ENCODE results near the gene RAP1GAP.

The RAP1GAP gene

GRCh38 chr1:21613072-21613867 lies 55.9 kb downstream of the RAP1GAP start:
- H3K27me3 ChIP-seq (replicated peaks; ENCODE audit: insufficient read depth, low read length) = peaks cover 45% of the 10 kb centered on the region
- no peak overlapping the region for H3K27ac ChIP-seq (ENCODE audit: low read length)
- no peak overlapping the region for H2AFZ ChIP-seq (ENCODE audit: low read length)
- TF ChIP-seq CTCF (IDR thresholded peaks at IDR 0.05; ENCODE audit: low read length) = no peak
- no peak for TF ChIP-seq EZH2 (optimal IDR thresholded peaks at IDR 0.05; ENCODE audit: low read depth, low read length)
- no peak for TF ChIP-seq EZH2phosphoT487 (IDR thresholded peaks at IDR 0.05; ENCODE audit: low read length)
- no peaks in the 10 kb centered on the region for H4K20me1 ChIP-seq (ENCODE audit: insufficient read depth, low read length)
- H3K79me2 ChIP-seq (ENCODE audit: low read length) = no peaks in the 10 kb centered on the region
- H3K4me1 ChIP-seq (ENCODE audit: low read length) = peaks cover 12% of the 10 kb centered on the region
- H3K9me2 ChIP-seq (replicated peaks; ENCODE audit: insufficient read depth, low read length) = no peaks in the 10 kb centered on the region
- H3F3A ChIP-seq (ENCODE audit: insufficient read depth, low read length) = no peaks in the 10 kb centered on the region
- no peaks in the 10 kb centered on the region for H3K36me3 ChIP-seq (replicated peaks; ENCODE audit: insufficient read depth, low read length)
- no peak for DNase-seq
- H3K9me3 ChIP-seq (replicated peaks; ENCODE audit: insufficient read depth, low read length) = no peaks in the 10 kb centered on the region
- no peak overlapping the region for H3K4me3 ChIP-seq (ENCODE audit: low read length)
- H3K9ac ChIP-seq (ENCODE audit: low read length) = no peak overlapping the region
- H3K4me2 ChIP-seq (ENCODE audit: low read depth, low read length) = no peak overlapping the region

GRCh38 chr1:21612057-21612456 lies 57.1 kb downstream of the RAP1GAP start:
- no peaks in the 10 kb centered on the region for H3F3A ChIP-seq (ENCODE audit: insufficient read depth, low read length)
- TF ChIP-seq EZH2phosphoT487 (IDR thresholded peaks at IDR 0.05; ENCODE audit: low read length) = no peak
- no peak for TF ChIP-seq EZH2 (optimal IDR thresholded peaks at IDR 0.05; ENCODE audit: low read depth, low read length)
- no peak for TF ChIP-seq CTCF (IDR thresholded peaks at IDR 0.05; ENCODE audit: low read length)

GRCh38 chr1:21610989-21611785 lies 58.0 kb downstream of the RAP1GAP start:
- no peaks in the 10 kb centered on the region for H3K79me2 ChIP-seq (ENCODE audit: low read length)
- H3K36me3 ChIP-seq (replicated peaks; ENCODE audit: insufficient read depth, low read length) = no peaks in the 10 kb centered on the region
- DNase-seq = no peak
- H3K9ac ChIP-seq (ENCODE audit: low read length) = no peak overlapping the region
- no peak overlapping the region for H3K4me2 ChIP-seq (ENCODE audit: low read depth, low read length)
- H3K27ac ChIP-seq (ENCODE audit: low read length) = no peak overlapping the region
- no peaks in the 10 kb centered on the region for H3K9me2 ChIP-seq (replicated peaks; ENCODE audit: insufficient read depth, low read length)
- no peaks in the 10 kb centered on the region for H3K9me3 ChIP-seq (replicated peaks; ENCODE audit: insufficient read depth, low read length)
- H3K4me1 ChIP-seq (ENCODE audit: low read length) = peaks cover 19% of the 10 kb centered on the region
- H3K27me3 ChIP-seq (replicated peaks; ENCODE audit: insufficient read depth, low read length) = peaks cover 50% of the 10 kb centered on the region
- no peak overlapping the region for H2AFZ ChIP-seq (ENCODE audit: low read length)
- no peaks in the 10 kb centered on the region for H4K20me1 ChIP-seq (ENCODE audit: insufficient read depth, low read length)
- no peaks in the 10 kb centered on the region for H3F3A ChIP-seq (ENCODE audit: insufficient read depth, low read length)
- TF ChIP-seq EZH2 (optimal IDR thresholded peaks at IDR 0.05; ENCODE audit: low read depth, low read length) = no peak
- no peak overlapping the region for H3K4me3 ChIP-seq (ENCODE audit: low read length)

More at GRCh38 chr1:21612057-21612456, 57.1 kb downstream of the RAP1GAP start:
- H3K9ac ChIP-seq (ENCODE audit: low read length) = no peak overlapping the region
- DNase-seq = no peak
- peaks cover 17% of the 10 kb centered on the region for H3K4me1 ChIP-seq (ENCODE audit: low read length)
- no peak overlapping the region for H2AFZ ChIP-seq (ENCODE audit: low read length)
- H3K36me3 ChIP-seq (replicated peaks; ENCODE audit: insufficient read depth, low read length) = no peaks in the 10 kb centered on the region
- no peaks in the 10 kb centered on the region for H4K20me1 ChIP-seq (ENCODE audit: insufficient read depth, low read length)
- H3K4me3 ChIP-seq (ENCODE audit: low read length) = no peak overlapping the region
- peaks cover 42% of the 10 kb centered on the region for H3K27me3 ChIP-seq (replicated peaks; ENCODE audit: insufficient read depth, low read length)
- no peaks in the 10 kb centered on the region for H3K9me2 ChIP-seq (replicated peaks; ENCODE audit: insufficient read depth, low read length)
- no peaks in the 10 kb centered on the region for H3K79me2 ChIP-seq (ENCODE audit: low read length)
- no peak overlapping the region for H3K4me2 ChIP-seq (ENCODE audit: low read depth, low read length)
- H3K27ac ChIP-seq (ENCODE audit: low read length) = no peak overlapping the region
- H3K9me3 ChIP-seq (replicated peaks; ENCODE audit: insufficient read depth, low read length) = no peaks in the 10 kb centered on the region

All from MM.1S (cell line).